Epithelial cell of prostate (primary cell): Measurements from ENCODE around the gene LCN10.

Source experiments
- DNase-seq: peaks from one replicate; pipeline ENCODE4 v3.0.0-alpha.2; 2011; ENCODE audit warnings: low read depth, low spot score
- H3K27ac ChIP-seq: fragments of 450-650 bp; 2 replicates; pipeline ENCODE4 v1.5.1; 2017; ENCODE audit warnings: mild to moderate bottlenecking

The LCN10 gene

GRCh38 chr9:136692185-136693134 is 50.3 kb downstream of the LCN10 start:
- DNase-seq = no peak
- H3K27ac ChIP-seq = no peak overlapping the region

GRCh38 chr9:136691316-136692184 is 51.2 kb downstream of the LCN10 start:
- H3K27ac ChIP-seq = no peak overlapping the region
- no peak for DNase-seq

GRCh38 chr9:136690806-136691261 is 51.9 kb downstream of the LCN10 start:
- DNase-seq = no peak
- H3K27ac ChIP-seq = no peak overlapping the region

GRCh38 chr9:136690104-136690805 is 52.5 kb downstream of the LCN10 start:
- no peak overlapping the region for H3K27ac ChIP-seq
- DNase-seq = no peak

- H3K27ac ChIP-seq = no peak overlapping the region
These were observed 53.7 kb downstream of the LCN10 start for GRCh38 chr9:136689108-136689460.

GRCh38 chr9:136688274-136689107 is 54.2 kb downstream of the LCN10 start:
- DNase-seq = no peak
- H3K27ac ChIP-seq = no peak overlapping the region

More at GRCh38 chr9:136689108-136689460, 53.7 kb downstream of the LCN10 start:
- DNase-seq = no peak
